ENCODE results near the gene INPP4A.
A peak's percentile ranks its signal among the peaks of the same experiment; 100 is the strongest.

The INPP4A gene

DNA sequence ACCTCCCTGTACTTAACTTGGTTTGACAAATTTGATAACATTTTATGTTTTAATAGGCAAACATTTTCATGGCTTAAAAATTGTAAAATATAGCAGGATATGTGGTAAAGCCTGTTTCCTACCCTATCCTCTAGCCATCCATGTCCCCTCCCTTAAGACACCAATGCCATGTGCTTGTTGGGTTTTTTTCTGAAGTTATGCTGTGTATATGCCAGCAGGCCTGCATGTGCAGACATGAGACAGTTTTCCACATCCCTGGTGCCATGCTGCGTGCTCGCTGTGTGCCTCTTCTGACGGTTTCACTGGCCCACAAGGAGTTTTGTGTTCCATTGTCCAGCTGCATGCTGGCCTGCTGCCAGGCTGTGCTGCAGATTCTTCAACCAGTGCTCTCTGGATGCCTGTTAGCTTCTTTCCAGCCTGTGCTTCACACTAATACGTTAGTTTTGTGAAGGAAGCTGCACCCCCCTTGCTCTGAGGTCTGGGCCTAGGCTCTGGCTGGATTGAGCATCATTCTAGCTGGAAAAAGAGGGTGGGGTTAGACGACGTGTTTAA lies 16.9 kb downstream of the INPP4A start:
- DNase-seq = no peak

GRCh38 chr2:98463081-98463481 lies 18.4 kb downstream of the INPP4A start:
- DNase-seq = no peak

GRCh38 chr2:98463551-98463971 lies 18.9 kb downstream of the INPP4A start:
- no peak for DNase-seq

DNA sequence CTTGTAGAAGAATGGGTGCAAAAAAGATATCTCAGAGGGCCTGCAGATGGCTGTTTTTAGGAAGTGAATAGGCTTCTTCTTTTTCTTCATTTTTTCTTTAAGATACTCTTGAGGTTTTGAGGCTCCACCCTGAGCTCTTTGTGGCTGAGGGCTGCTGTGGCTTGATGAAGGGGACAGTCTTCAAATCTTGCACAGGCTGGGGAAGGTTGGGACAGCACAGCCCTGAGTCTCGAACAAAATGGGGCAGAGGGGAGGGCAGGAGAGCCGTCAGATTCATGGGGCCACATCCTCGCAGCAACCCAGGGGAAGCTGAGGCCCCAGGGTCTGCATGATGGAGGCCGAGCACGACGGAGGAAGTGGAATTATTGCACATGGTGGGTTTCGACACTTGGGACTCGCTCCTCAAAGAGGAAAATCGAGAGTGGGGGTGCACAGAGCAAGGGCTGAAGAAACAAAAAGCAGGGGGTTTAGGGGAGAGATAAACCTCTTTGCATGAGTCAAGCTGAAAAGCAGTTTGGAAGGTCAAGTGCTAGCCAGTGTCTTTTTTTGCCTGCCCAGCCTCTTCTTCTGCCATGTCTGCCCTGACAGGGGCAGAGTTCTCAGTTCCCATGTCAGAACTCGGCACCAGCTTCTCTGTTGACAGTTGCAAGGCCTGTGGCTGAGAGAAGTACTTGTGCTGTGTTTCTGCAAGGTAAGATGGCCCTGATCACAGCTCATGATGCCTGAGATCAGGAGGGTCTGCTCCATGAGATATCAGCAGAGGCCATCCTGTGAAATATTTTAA lies 19.5 kb downstream of the INPP4A start:
- DNase-seq = no peak

GRCh38 chr2:98464772-98465310 lies 20.2 kb downstream of the INPP4A start:
- DNase-seq = no peak

DNA sequence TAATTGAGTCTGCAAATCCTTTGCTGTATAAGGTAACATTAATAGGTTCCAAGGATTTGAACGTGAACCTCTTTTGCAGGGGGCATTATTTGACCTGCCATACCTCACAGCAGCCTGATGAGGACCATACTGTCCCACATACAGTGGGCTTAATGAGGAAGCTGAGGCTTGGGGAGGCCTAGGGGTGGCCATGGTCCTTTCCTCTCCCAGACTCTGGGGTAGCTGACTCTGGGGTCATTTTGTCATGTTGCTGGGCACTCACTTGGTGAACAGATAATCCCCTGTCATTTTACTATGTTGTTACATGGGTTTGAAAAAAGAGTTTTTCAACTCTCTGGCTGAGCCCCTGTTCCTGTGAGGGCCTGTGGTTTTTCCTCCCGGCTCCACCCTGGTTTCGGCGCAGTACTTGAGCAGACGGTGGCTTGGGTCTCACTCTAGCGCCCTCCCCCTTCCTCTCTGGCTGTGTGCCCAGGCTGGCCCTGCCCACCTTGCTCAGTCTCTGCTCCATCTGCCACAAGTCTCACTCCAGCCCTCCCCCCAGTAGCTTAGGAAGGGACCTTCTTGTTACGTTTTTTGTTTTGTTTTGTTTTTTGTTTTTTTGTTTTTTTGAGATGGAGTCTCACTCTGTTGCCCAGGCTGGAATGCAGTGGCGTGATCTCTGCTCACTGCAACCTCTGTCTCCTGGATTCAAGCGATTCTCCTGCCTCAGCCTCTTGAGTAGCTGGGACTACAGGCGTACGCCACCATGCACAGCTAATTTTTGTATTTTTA lies 21.0 kb downstream of the INPP4A start:
- DNase-seq = peak; percentile 52

DNA sequence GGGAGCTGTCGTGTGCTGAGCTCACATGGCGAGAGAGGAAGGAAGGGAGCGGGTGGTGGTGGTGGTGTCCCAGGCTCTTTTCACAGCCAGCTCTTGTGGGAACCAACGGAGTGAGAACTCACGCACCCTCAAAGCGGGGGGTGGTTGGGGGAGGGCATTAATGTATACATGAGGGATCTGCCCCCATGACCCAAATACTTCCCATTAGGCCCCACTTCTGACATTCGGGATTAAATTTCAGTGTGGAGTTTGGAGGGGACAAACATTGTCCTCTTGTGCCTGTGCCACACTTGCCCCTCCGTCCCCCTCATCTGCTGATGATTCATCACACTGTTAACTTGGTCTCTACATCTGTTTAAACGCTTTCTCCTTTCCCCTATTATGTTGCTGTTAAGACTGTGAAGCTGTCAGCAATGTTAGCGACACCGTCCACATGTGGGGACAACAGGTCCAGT lies 22.5 kb downstream of the INPP4A start:
- DNase-seq = no peak

- DNase-seq = no peak
Observed at GRCh38 chr2:98467652-98468051, 23.0 kb downstream of the INPP4A start.

- DNase-seq = no peak
Observed at GRCh38 chr2:98468621-98469236, 24.1 kb downstream of the INPP4A start.

DNA sequence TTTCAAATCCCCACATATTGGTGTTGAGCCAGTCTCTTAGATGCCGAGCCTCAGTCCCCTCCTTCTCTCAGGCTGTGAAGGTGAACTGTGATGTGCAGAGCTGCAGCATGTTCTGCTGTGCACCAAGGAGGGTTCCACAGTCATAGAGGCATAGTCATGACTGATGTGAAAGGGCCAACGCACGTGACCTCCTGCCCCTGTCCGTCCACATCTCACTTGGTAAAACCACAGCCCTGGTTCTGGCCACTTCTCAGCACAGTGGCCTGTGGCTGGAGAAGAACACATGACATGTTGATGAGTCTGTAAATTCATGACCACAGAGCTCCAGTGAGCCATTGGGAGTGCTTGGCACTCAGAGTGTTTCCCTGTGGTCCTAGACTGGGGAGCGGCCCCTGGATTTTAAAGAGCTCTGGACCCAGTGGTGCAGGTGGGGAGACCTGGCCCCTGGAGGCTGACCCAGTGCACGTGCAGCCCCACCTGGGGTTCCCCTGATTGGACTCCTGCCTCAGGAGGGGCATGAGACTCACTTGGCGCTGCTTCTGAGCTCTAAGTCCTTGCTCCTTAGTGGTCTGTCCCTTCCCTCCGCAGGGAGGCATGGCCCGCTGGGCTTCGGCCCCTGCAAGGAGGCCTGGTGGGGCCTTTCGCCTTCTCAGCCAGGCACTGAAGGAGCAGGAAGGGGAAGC lies 25.3 kb downstream of the INPP4A start:
- DNase-seq = no peak

DNA sequence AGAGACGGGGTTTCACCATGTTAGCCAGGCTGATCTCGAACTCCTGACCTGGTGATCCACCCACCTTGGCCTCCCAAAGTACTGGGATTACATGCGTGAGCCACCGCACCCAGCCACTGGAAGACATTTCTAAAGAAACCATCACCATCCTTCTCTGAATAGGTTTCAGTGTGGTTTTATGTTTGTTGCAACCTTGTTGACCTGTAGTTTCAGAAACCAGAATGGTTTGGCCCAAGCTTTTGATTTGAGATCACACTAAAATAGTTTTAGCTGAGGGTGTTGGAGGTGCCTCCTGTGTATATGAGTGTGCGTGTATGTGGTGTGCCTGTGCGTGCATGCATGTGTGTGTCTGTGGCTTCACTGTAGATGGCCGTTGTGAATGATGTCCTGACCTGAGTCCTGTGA lies 26.2 kb downstream of the INPP4A start:
- no peak for DNase-seq

DNA sequence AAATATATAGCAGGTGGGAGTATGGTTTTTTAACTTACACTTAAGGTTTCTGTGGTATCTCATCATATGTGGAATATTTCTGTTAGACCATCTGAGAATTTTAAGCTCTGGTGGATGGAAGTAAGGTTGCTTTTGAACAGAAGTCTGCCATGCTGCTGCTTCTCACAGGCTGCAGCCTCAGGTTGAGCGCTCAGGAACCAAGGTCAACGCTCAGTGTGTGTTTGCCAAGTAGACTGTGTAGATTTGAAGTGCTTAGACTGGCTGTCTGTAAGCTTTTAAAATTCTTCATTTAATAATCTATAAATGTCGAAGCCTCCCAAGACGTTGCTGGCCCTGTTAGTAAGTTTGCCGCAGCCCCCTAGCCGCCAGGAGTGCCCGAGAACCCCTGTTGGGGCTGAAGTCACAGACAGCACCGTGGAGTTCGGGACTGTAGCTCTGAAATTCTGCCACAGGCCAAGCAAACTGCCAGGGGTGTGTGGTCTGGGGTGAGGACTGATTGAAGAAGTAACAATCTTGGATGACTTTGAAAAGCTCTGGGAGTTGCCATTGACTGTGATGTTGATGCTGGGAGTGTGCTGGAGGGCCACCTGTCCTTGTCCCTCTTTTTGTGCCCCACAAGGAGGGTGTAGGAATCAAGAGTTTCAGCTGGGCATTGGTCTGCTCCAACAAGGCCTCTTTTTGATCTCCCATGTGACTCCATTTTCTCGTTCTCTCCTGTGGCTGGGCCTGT lies 26.9 kb downstream of the INPP4A start:
- no peak for DNase-seq

DNA sequence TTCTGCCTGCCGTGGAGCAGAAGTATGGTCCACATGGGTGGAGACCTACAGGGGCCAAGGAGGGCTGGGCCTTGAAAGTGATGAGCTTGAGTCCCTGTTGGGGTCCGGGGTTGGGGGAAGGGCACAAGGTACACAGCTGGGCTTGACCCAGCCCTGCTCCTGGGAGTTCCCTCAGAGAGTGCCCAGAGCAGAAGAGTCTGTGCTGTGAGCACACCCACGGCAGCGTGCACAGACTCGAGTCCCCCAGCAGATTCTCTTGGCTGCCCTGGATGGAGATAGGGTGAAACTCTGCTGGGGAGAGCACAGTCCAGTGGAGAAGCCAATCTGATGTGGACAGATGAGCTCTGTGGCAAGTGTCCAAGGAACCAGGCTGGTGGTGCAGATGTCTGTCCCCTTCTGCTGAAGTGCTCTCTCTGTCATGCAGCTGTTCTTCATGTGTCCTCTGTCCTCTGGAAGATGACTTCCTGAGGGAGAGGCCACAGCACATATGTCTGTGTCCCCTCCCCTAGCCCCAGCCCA lies 27.5 kb downstream of the INPP4A start:
- DNase-seq = no peak

DNA sequence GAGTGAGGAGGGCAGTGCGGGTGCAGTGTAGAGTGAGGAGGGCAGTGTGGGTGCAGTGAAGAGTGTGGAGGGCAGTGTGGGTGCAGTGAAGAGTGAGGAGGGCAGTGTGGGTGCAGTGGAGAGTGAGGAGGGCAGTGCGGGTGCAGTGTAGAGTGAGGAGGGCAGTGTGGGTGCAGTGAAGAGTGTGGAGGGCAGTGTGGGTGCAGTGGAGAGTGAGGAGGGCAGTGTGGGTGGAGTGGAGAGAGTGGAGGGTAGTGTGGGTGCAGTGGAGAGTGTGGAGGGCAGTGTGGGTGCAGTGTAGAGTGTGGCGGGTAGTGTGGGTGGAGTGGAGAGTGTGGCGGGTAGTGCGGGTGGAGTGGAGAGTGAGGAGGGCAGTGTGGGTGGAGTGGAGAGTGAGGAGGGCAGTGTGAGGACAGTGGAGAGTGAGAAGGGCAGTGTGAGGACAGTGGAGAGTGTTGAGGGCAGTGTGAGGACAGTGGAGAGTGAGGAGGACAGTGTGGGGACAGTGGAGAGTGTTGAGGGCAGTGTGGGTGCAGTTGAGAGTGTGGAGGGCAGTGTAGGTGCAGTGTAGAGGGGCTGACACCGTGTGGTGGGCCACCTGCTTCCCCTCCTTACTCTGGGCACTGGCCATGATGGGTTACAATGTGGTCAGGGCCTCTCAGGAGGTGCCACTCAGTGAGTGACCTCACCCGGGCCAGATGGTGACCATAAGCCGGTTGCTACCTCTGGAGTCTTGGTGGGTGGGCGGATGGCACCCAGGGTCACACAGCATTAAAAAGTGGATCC lies 28.5 kb downstream of the INPP4A start:
- DNase-seq = no peak

DNA sequence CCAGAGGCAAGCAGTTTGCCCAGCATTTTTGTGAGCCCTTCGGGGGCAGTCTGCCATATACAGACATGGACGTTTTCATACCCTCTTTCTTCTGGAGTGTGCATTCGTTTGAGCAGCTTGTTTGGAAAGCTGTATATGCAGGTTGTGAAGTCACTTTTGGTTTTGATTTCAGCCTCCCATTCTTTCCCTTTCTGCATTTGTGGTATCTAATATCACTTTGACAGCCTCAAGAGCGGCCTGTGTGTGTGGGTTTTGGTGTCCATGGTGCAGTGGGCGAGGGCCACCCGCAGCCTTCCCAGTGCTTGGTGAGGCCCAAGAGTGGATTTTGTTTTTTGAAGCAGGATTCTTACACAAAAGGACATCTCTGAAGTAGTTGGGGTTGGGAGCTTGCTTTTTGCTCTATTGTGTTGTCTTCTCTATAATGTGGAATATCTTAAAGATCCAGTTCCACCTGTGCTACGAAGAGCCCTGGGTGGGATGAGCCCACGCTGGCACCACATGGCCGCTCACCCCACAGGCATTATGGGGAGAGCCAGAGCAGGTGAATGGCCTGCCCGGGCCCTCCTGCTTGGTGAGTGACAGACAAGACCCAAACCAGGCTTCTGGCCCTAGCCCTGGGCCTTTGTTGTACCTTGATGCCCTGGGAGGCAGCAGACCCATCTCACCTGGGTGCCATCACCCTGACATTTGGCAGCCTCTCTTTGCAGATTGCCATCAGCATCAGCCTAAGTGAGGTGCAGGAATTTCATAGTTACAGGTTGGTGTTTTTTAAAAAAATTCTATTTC lies 29.5 kb downstream of the INPP4A start:
- no peak for DNase-seq

GRCh38 chr2:98474979-98475632 lies 30.4 kb downstream of the INPP4A start:
- DNase-seq = no peak

- DNase-seq = no peak
Observed at GRCh38 chr2:98476192-98476868, 31.7 kb downstream of the INPP4A start.

- DNase-seq = no peak
Observed at GRCh38 chr2:98477036-98477435, 32.4 kb downstream of the INPP4A start.

GRCh38 chr2:98477506-98477905 lies 32.8 kb downstream of the INPP4A start:
- DNase-seq = no peak

Data from NCI-H774 (cell line).